Measurements from ENCODE around the gene DMXL1.

The DMXL1 gene

DNA sequence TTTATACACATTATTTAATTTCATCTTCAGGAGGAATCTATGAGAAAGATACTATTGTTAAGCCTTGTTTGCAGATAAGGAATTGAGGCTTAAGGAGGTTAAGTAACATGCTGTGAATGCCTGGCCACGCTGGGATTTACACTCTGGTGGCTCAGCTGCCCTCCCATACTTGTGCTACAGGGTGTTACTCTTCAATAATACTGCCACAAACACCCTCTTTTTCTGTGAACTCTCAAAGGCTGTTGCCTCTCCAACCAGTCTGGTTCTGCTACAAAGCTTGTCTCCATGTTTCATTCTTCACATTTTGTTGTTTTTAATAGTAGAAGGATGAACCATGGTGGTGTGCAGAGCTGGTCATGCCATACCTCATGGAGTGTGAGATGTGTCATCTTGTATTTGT lies 208.2 kb downstream of the DMXL1 start:
- no peak overlapping the region; the same call in 1 of the 2 replicates for H3K4me2 ChIP-seq (ENCODE audit: insufficient read depth, low read length)
- H2AFZ ChIP-seq (ENCODE audit: low read depth, low read length) = no peak overlapping the region
- ATAC-seq (ENCODE audit: insufficient read depth, low read depth) = no peak
- H3K9ac ChIP-seq (ENCODE audit: low read depth, low read length) = no peak overlapping the region
- DNase-seq = no peak
- peaks cover 100% of the 10 kb centered on the region for H3K79me2 ChIP-seq (ENCODE audit: insufficient read depth, low read length)
- peaks cover 100% of the 10 kb centered on the region for H3K4me1 ChIP-seq (ENCODE audit: insufficient read depth, low read length)
- H3K9me3 ChIP-seq (ENCODE audit: insufficient read depth, low read length, severe bottlenecking) = no peaks in the 10 kb centered on the region
- H4K20me1 ChIP-seq (ENCODE audit: insufficient read depth, low read length) = 0 out of 2 replicates have a peak, but pooled peaks cover 10% of the 10 kb centered on the region
- TF ChIP-seq, protein P1, sequence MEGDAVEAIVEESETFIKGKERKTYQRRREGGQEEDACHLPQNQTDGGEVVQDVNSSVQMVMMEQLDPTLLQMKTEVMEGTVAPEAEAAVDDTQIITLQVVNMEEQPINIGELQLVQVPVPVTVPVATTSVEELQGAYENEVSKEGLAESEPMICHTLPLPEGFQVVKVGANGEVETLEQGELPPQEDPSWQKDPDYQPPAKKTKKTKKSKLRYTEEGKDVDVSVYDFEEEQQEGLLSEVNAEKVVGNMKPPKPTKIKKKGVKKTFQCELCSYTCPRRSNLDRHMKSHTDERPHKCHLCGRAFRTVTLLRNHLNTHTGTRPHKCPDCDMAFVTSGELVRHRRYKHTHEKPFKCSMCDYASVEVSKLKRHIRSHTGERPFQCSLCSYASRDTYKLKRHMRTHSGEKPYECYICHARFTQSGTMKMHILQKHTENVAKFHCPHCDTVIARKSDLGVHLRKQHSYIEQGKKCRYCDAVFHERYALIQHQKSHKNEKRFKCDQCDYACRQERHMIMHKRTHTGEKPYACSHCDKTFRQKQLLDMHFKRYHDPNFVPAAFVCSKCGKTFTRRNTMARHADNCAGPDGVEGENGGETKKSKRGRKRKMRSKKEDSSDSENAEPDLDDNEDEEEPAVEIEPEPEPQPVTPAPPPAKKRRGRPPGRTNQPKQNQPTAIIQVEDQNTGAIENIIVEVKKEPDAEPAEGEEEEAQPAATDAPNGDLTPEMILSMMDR (IDR thresholded peaks at IDR 0.05; ENCODE audit: borderline replicate concordance, extremely low read depth, low read length, poor library complexity, severe bottlenecking) = no peak
- TF ChIP-seq EZH2 (IDR thresholded peaks at IDR 0.05; ENCODE audit: borderline replicate concordance, low read depth, low read length, severe bottlenecking) = no peak
- no peak overlapping the region for H3K4me3 ChIP-seq (ENCODE audit: low read depth in 1 of 2, low read length in 2 of 2)
- H3K27ac ChIP-seq (ENCODE audit: low read length) = peak overlapping the region; percentile 46
- H3K36me3 ChIP-seq (ENCODE audit: insufficient read depth, low read length) = peaks cover 58% of the 10 kb centered on the region
- H3K27me3 ChIP-seq (ENCODE audit: insufficient read depth, low read length, poor library complexity) = no peaks in the 10 kb centered on the region

DNA sequence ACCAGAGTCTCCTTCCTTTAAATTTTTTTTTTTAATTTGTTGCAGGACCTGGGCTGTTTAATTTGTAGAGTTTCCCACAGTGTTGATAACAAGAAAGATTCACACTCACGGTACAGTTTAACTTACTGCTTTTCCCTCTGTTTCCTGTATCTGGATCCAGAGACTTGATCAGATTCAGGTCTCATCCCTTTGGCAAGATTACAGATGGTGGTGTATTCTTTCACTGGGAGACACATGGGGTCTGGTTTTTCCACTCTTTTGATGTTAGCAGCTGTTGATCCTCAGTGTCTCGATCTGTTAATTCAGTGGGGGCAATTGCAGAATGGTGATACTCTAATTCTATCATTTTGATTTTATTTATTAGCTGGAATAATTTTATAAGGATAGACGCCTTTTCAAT lies 209.5 kb downstream of the DMXL1 start:
- Histone ChIP-seq H3K36me3 (ENCODE audit: insufficient read depth, low read length) (peaks cover 48% of the 10 kb centered on the region), H3K9me3 (ENCODE audit: insufficient read depth, low read length, severe bottlenecking) (no peaks in the 10 kb centered on the region), H3K27ac (ENCODE audit: low read length) (0 out of 2 replicates have a peak overlapping the region, but pooled peaks have one; percentile 12), H3K4me1 (ENCODE audit: insufficient read depth, low read length) (peaks cover 100% of the 10 kb centered on the region), H3K4me3 (ENCODE audit: low read depth in 1 of 2, low read length in 2 of 2) (no peak overlapping the region), H3K79me2 (ENCODE audit: insufficient read depth, low read length) (peaks cover 100% of the 10 kb centered on the region), H3K9ac (ENCODE audit: low read depth, low read length) (no peak overlapping the region), H2AFZ (ENCODE audit: low read depth, low read length) (no peak overlapping the region), H3K27me3 (ENCODE audit: insufficient read depth, low read length, poor library complexity) (no peaks in the 10 kb centered on the region), H4K20me1 (ENCODE audit: insufficient read depth, low read length) (0 out of 2 replicates have a peak, but pooled peaks cover 4% of the 10 kb centered on the region), H3K4me2 (ENCODE audit: insufficient read depth, low read length) (no peak overlapping the region)
- ATAC-seq (ENCODE audit: insufficient read depth, low read depth) = peak; percentile 28; the same call in 1 of the 3 replicates
- no peak for TF ChIP-seq EZH2 (IDR thresholded peaks at IDR 0.05; ENCODE audit: borderline replicate concordance, low read depth, low read length, severe bottlenecking)
- TF ChIP-seq, protein P1 (IDR thresholded peaks at IDR 0.05; ENCODE audit: borderline replicate concordance, extremely low read depth, low read length, poor library complexity, severe bottlenecking) = no peak
- DNase-seq = no peak

DNA sequence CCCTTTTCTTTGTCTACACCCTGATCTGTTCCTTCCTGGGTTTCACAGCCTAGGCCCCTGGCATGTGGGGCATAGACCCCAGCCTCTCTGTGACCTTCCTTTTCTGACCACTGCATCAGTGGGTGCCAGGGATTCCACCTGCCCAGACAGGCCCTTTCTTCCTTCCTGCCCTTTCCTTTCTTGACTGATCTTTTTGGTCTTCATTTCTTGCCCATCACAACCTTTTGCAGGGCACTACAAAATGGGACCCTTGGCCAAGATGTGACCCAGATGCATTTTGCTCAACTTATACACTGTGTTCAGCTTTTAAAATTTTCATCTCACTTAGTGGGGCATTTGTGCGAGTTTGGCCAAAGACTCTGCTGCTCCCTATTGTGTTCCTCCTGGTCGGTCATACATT lies 211.7 kb downstream of the DMXL1 start:
- Histone ChIP-seq H3K4me1 (ENCODE audit: insufficient read depth, low read length) (peaks cover 100% of the 10 kb centered on the region), H3K9me3 (ENCODE audit: insufficient read depth, low read length, severe bottlenecking) (no peaks in the 10 kb centered on the region), H3K9ac (ENCODE audit: low read depth, low read length) (no peak overlapping the region), H3K36me3 (ENCODE audit: insufficient read depth, low read length) (peaks cover 37% of the 10 kb centered on the region), H3K79me2 (ENCODE audit: insufficient read depth, low read length) (peaks cover 97% of the 10 kb centered on the region), H3K4me2 (ENCODE audit: insufficient read depth, low read length) (peak overlapping the region; percentile 25), H3K27ac (ENCODE audit: low read length) (peak overlapping the region; percentile 73), H3K27me3 (ENCODE audit: insufficient read depth, low read length, poor library complexity) (no peaks in the 10 kb centered on the region), H3K4me3 (ENCODE audit: low read depth in 1 of 2, low read length in 2 of 2) (no peak overlapping the region), H2AFZ (ENCODE audit: low read depth, low read length) (no peak overlapping the region), H4K20me1 (ENCODE audit: insufficient read depth, low read length) (0 out of 2 replicates have a peak, but pooled peaks cover 3% of the 10 kb centered on the region)
- ATAC-seq (ENCODE audit: insufficient read depth, low read depth) (no peak), DNase-seq (no peak)
- no peak for TF ChIP-seq EZH2 (IDR thresholded peaks at IDR 0.05; ENCODE audit: borderline replicate concordance, low read depth, low read length, severe bottlenecking)
- TF ChIP-seq, protein P1 (IDR thresholded peaks at IDR 0.05; ENCODE audit: borderline replicate concordance, extremely low read depth, low read length, poor library complexity, severe bottlenecking) = no peak
